CD4-positive, alpha-beta T cell (primary cell): ENCODE measurements around the gene ROCK2. TPM values are rescaled to one million over a fixed set of nuclear protein-coding genes. Genes with fewer than 3 reads are reported as not detected.

Experiments used
- ATAC-seq: fragments of 200-7000 bp; cut with Tn5 transposase; one replicate; pipeline ENCODE4 v1.10.0; 2022; ENCODE audit warnings: mild to moderate bottlenecking; ENCODE audit not compliant: poor library complexity
- CTCF ChIA-PET: fragments of 350-600 bp; sonication (Branson Sonifier 250); formaldehyde crosslinking; loops from one replicate; lab custom pipeline; 2021; ENCODE audit warnings: antibody characterized with exemption, inconsistent platforms; lab: Charles Lee
- POLR2A ChIA-PET: fragments of 350-600 bp; sonication (Branson Sonifier 250); formaldehyde crosslinking; loops from one replicate; lab custom pipeline; 2021; ENCODE audit warnings: antibody characterized with exemption, inconsistent platforms; lab: Charles Lee
- DNase-seq, 14 experiments: peaks; one replicate each; pipeline ENCODE4 v3.0.0-alpha.2; 2013 to 2020; ENCODE audit warnings: mixed read lengths in 2 of 14
- H3K27ac ChIP-seq, 2 donors: one replicate each; pipeline versions ENCODE4 v1.5.1 to v1.7.0; 2013; ENCODE audit warnings: low read length in 2 of 2, low read depth in 1 of 2, mild to moderate bottlenecking in 1 of 2
- H3K27me3 ChIP-seq, 2 experiments: 1 replicate in 1 of 2; 2 replicates in 1 of 2; pipeline versions ENCODE4 v1.6.1 to v1.7.0; 2013; ENCODE audit warnings: low read length in 2 of 2, control low read depth in 1 of 2, mild to moderate bottlenecking in 1 of 2, moderate library complexity in 1 of 2; ENCODE audit not compliant: insufficient read depth in 2 of 2, control insufficient read depth in 1 of 2
- H3K36me3 ChIP-seq: one replicate; pipeline ENCODE4 v1.6.1; 2013; ENCODE audit warnings: low read length, control low read depth; ENCODE audit not compliant: insufficient read depth
- H3K4me1 ChIP-seq: one replicate; pipeline ENCODE4 v1.6.1; 2013; ENCODE audit warnings: low read length, control low read depth; ENCODE audit not compliant: insufficient read depth
- H3K4me3 ChIP-seq: one replicate; pipeline ENCODE4 v1.5.1; 2013; ENCODE audit warnings: mild to moderate bottlenecking, low read length, moderate library complexity
- H3K9me3 ChIP-seq, 2 experiments: 1 replicate in 1 of 2; 2 replicates in 1 of 2; pipeline versions ENCODE4 v1.6.1 to v1.7.0; 2013; ENCODE audit warnings: low read length in 2 of 2, mild to moderate bottlenecking in 2 of 2, control low read depth in 1 of 2, moderate library complexity in 1 of 2; ENCODE audit not compliant: control insufficient read depth in 1 of 2, insufficient read depth in 1 of 2
- H3K27ac Mint-ChIP-seq: one replicate; pipeline ENCODE4 v1.8.0; 2020; ENCODE audit warnings: mixed read lengths
- H3K27me3 Mint-ChIP-seq: one replicate; pipeline ENCODE4 v1.8.0; 2021; ENCODE audit warnings: mixed read lengths
- H3K36me3 Mint-ChIP-seq: one replicate; pipeline ENCODE4 v1.8.0; 2021; ENCODE audit warnings: low read depth, mixed read lengths
- H3K4me1 Mint-ChIP-seq: one replicate; pipeline ENCODE4 v1.8.0; 2021; ENCODE audit warnings: low read depth, mixed read lengths
- H3K4me3 Mint-ChIP-seq: one replicate; pipeline ENCODE4 v1.8.0; 2020; ENCODE audit warnings: mild to moderate bottlenecking, mixed read lengths
- H3K9me3 Mint-ChIP-seq: one replicate; pipeline ENCODE4 v1.8.0; 2020; ENCODE audit warnings: mixed read lengths
- CTCF ChIP-seq: fragments of 200-600 bp; IDR thresholded peaks from one replicate; pipeline ENCODE4 v1.8.0; 2022; ENCODE audit warnings: antibody characterized with exemption, mild to moderate bottlenecking
- intact Hi-C, 2 experiments: fragments of 100-400 bp; cut with DNase I in 1 of 2; cut with micrococcal nuclease in 1 of 2; formaldehyde crosslinking; loops; one replicate each; pipeline versions ENCODE4 v1.15.1 to v1.9.0; 2023 to 2025; cut with DNase I, micrococcal nuclease
- total RNA-seq, 174 experiments: library from RNA in 2 of 174; stranded (reverse) in 2 of 174; gene quantifications; one replicate each; pipeline ENCODE4 v1.2.3 and lab custom pipeline; 2021 to 2026

Gene ROCK2
- total RNA-seq, 2 experiments from 2014 or later = 6.9 to 9.4 TPM

- ChIA-PET POLR2A (interaction anchor here (0.7 to 4.9 kb wide), 7 partner anchors 23 to 613 kb away, joined by 3 to 64 read pairs (median 4); partner anchors contain the start of genes E2F6, PDIA6 and SLC66A3), CTCF (interaction anchor here (0.7 to 3.0 kb wide), 21 partner anchors 8 to 1584 kb away, joined by 3 to 13 read pairs (median 5); partner anchors contain the start of genes E2F6, PDIA6, SLC66A3 and TRIB2)
- Mint-ChIP-seq H3K36me3 (no peaks in the 10 kb centered on the region), H3K4me1 (peaks cover 45% of the 10 kb centered on the region), H3K4me3 (peak overlapping the region; percentile 89), H3K9me3 (no peaks in the 10 kb centered on the region), H3K27ac (peak overlapping the region; percentile 85), H3K27me3 (no peaks in the 10 kb centered on the region)
- ATAC-seq (no peak), DNase-seq (peak in 3 of 14 experiments; percentile 18 to 30 (median 20))
- Histone ChIP-seq H3K27ac (no peak overlapping the region), H3K4me1 (peaks cover 54% of the 10 kb centered on the region), H3K27me3 (no peaks in the 10 kb centered on the region), H3K9me3 (no peaks in the 10 kb centered on the region), H3K36me3 (no peaks in the 10 kb centered on the region), H3K4me3 (peak overlapping the region; percentile 55)
- no peak for TF ChIP-seq CTCF
- intact Hi-C loops = loop anchor here (1.0 to 10.0 kb wide), 8 partner anchors 23 to 623 kb away; partner anchors contain the start of genes E2F6 (in 1 of the 2), ROCK2 (in 1 of the 2) and SLC66A3 (in 1 of the 2)
Measured at GRCh38 chr2:11132036-11132671, 212.3 kb downstream of the ROCK2 start.

GRCh38 chr2:11131166-11131920 is 213.1 kb downstream of the ROCK2 start:
- Mint-ChIP-seq H3K9me3 (no peaks in the 10 kb centered on the region), H3K27ac (peak overlapping the region; percentile 85), H3K4me3 (peak overlapping the region; percentile 89), H3K4me1 (peaks cover 45% of the 10 kb centered on the region), H3K36me3 (no peaks in the 10 kb centered on the region), H3K27me3 (no peaks in the 10 kb centered on the region)
- TF ChIP-seq CTCF = no peak
- no peak overlapping the region for H3K4me3 ChIP-seq
- DNase-seq = no peak
- H3K36me3 ChIP-seq = no peaks in the 10 kb centered on the region
- H3K9me3 ChIP-seq = no peaks in the 10 kb centered on the region
- CTCF ChIA-PET = interaction anchor here (0.7 to 3.0 kb wide), 6 partner anchors 12 to 1538 kb away, joined by 3 to 13 read pairs (median 6); partner anchors contain the start of gene E2F6
- ATAC-seq = no peak
- POLR2A ChIA-PET = interaction anchor here (0.7 to 4.9 kb wide), 4 partner anchors 24 to 614 kb away, joined by 4 to 64 read pairs (median 6); partner anchors contain the start of genes E2F6 and SLC66A3
- intact Hi-C loops = loop anchor here (2.0 to 10.0 kb wide), 6 partner anchors 61 to 623 kb away; partner anchors contain the start of genes E2F6 (in 1 of the 2) and ROCK2 (in 1 of the 2)
- no peak overlapping the region for H3K27ac ChIP-seq
- no peaks in the 10 kb centered on the region for H3K27me3 ChIP-seq
- peaks cover 54% of the 10 kb centered on the region for H3K4me1 ChIP-seq

Other genes with a start within 250 kb of the ROCK2 start
- 1 to 10 TPM; 6.9 to 7.3 TPM for gene SLC66A3, start 189.2 kb downstream of the ROCK2 start, total RNA-seq
- gene E2F6, start 121.5 kb upstream of the ROCK2 start, total RNA-seq = 1 to 10 TPM; 3.5 to 4.2 TPM
- under 1 TPM; 0.22 to 0.31 TPM for gene GREB1, start 189.4 kb upstream of the ROCK2 start, total RNA-seq